ENCODE measurements around the gene GANAB.

DNA sequence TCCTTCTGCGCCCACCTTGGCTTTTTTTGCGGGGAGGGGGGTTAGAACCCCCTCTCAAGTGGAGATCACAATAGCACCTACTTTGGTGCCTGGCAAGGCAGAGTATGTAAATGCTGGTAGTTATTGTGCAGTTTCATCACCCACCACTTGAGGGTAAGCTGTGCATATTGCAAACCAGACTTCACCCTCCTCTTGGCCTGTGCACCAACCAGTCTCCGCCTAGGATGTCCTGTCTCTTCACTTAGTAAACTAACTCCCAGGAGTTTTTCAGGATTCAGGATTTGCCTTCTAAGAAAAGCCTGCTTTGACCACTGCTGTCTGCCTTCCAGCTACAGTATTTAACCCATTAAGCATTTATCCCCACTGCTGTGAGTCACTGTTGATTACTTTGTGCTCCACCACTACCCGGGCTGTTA, 34.4 kb upstream of the GANAB start:
- TF ChIP-seq CTCF (IDR thresholded peaks at IDR 0.05): peak; percentile 43 to 64 (median 51)
- no peak for TF ChIP-seq POLR2AphosphoS5 (IDR thresholded peaks at IDR 0.05)
- no peak for TF ChIP-seq POLR2A (IDR thresholded peaks at IDR 0.05)
- TF ChIP-seq EP300 (IDR thresholded peaks at IDR 0.05; ENCODE audit: low read depth): no peak
